OCI-LY1 (cell line): ENCODE measurements around the gene SH3YL1.

Source experiments
- EZH2 ChIP-seq: fragments of 200-600 bp; sonication (generic), shearing (Covaris generic); IDR thresholded peaks from 2 replicates; pipeline ENCODE4 v1.8.0; 2017; ENCODE audit warnings: borderline replicate concordance, mixed run types, mild to moderate bottlenecking, antibody characterized with exemption, low read length, moderate library complexity, mixed read lengths
- TF ChIP-seq, protein P1 (sequence below): fragments of 200-600 bp; sonication (generic), shearing (Covaris generic); IDR thresholded peaks from 2 replicates; pipeline ENCODE4 v1.5.1; 2017; ENCODE audit warnings: mild to moderate bottlenecking, antibody characterized with exemption, low read length, moderate library complexity, mixed read lengths

DNA sequence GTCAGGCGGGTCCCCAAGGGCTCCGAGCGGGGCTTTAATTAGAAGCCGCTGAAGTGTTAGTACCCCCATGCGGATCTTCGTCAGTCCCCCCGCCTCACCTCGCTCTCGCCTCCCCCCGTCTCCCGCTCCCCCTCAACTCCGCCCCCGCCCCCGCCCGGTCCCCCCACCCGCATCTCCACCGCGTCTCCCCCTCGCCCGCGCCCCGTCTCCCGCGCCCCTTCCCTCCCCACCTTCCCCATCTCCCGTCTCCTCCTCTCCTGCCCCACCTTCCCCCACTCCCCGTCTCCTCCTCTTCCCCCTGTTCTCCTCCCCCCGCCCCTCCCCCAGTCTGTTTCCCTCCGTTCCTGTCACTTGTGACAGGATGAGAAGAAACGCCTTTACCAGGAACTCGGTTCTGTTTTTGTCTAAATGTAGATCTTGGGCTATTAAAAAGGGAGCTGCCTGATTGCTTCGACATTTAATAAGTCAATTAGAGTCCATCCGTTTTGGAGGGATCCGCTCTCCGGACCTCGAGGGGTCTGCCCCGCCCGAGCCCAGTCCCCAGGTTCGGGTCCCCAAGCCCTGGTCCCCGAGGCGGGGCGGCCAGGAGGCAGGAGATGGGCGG lies 25.0 kb upstream of the SH3YL1 start:
- TF ChIP-seq, protein P1, sequence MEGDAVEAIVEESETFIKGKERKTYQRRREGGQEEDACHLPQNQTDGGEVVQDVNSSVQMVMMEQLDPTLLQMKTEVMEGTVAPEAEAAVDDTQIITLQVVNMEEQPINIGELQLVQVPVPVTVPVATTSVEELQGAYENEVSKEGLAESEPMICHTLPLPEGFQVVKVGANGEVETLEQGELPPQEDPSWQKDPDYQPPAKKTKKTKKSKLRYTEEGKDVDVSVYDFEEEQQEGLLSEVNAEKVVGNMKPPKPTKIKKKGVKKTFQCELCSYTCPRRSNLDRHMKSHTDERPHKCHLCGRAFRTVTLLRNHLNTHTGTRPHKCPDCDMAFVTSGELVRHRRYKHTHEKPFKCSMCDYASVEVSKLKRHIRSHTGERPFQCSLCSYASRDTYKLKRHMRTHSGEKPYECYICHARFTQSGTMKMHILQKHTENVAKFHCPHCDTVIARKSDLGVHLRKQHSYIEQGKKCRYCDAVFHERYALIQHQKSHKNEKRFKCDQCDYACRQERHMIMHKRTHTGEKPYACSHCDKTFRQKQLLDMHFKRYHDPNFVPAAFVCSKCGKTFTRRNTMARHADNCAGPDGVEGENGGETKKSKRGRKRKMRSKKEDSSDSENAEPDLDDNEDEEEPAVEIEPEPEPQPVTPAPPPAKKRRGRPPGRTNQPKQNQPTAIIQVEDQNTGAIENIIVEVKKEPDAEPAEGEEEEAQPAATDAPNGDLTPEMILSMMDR = no peak
- no peak for TF ChIP-seq EZH2
